AG04449 (cell line): ENCODE data around the gene KAT2B.
"Not testable (repeated sequence)": the region's sequence is repeated elsewhere in the genome, so short reads cannot be mapped to it uniquely, and the experiment has no call there.

ENCODE experiments used
- CTCF ChIA-PET: fragments of 350-600 bp; formaldehyde crosslinking; extraction: SDS; loops from one replicate; lab custom pipeline; 2021; ENCODE audit warnings: antibody characterized with exemption; lab: Yijun Ruan, JAX
- POLR2A ChIA-PET: fragments of 400-600, 350-600 bp; formaldehyde crosslinking; extraction: SDS; loops from one replicate; lab custom pipeline; 2020; ENCODE audit warnings: antibody characterized with exemption, inconsistent platforms; lab: Yijun Ruan, JAX
- DNase-seq: peaks from one replicate; pipeline ENCODE4 v3.0.0-alpha.2; 2010; ENCODE audit warnings: low read depth, low spot score
- H3K4me3 ChIP-seq: 2 replicates; pipeline ENCODE4 v1.5.1; 2011; ENCODE audit warnings: low read depth, mild to moderate bottlenecking, control low read depth, low read length
- TF ChIP-seq, protein P1 (sequence below): IDR thresholded peaks from one replicate; pipeline ENCODE4 v1.5.1; 2011; ENCODE audit warnings: mild to moderate bottlenecking, moderate library complexity, low read length, control low read depth, inconsistent platforms; ENCODE audit not compliant: insufficient read depth; ENCODE audit errors: missing control alignments

The KAT2B gene

DNA sequence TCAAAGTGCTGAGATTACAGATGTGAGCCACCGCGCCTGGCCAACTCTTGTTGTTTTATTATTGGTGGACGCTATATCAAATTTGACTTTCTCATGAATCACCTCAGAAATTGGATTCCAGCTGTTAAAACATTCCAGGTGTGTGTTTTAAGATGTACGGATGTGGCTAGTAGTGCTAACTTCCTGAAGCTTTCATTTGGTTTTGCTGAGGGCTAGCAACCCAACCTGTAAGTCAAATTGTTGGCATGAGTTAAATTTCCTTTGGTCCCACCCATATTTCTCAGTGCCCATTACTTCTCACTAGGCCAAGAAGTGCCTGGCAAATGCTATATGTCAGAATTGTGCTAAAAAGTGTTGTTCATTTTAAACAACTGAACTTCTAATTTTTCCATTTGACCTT, 13.1 kb upstream of the KAT2B start:
- TF ChIP-seq, protein P1, sequence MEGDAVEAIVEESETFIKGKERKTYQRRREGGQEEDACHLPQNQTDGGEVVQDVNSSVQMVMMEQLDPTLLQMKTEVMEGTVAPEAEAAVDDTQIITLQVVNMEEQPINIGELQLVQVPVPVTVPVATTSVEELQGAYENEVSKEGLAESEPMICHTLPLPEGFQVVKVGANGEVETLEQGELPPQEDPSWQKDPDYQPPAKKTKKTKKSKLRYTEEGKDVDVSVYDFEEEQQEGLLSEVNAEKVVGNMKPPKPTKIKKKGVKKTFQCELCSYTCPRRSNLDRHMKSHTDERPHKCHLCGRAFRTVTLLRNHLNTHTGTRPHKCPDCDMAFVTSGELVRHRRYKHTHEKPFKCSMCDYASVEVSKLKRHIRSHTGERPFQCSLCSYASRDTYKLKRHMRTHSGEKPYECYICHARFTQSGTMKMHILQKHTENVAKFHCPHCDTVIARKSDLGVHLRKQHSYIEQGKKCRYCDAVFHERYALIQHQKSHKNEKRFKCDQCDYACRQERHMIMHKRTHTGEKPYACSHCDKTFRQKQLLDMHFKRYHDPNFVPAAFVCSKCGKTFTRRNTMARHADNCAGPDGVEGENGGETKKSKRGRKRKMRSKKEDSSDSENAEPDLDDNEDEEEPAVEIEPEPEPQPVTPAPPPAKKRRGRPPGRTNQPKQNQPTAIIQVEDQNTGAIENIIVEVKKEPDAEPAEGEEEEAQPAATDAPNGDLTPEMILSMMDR: no peak
- ChIA-PET CTCF (no interaction called here), POLR2A (no interaction called here)
- no peak overlapping the region for H3K4me3 ChIP-seq
- DNase-seq: no peak

DNA sequence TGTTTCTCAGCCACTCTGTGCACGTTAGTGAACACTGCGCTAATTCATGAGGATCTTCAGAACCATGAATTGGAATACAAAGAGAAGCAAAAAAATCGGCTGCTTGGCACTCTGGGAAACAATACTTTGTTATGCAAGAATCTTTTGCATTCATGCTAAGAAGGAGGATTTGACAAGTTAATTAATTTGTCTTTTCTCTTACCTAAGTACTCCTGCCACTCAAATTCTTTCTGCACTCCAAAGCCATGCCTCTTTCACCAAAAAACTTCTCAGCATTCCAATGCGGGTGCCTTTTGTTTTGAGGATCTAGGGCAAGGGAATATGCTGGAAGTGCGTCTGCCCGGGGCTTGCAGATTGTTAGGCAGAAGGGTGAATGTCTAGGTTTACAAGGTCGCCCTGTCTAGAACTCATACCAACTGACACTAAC, 11.3 kb upstream of the KAT2B start:
- H3K4me3 ChIP-seq: no peak overlapping the region
- POLR2A ChIA-PET: no interaction called here
- no peak for DNase-seq
- TF ChIP-seq, protein P1: no peak
- CTCF ChIA-PET: no interaction called here

DNA sequence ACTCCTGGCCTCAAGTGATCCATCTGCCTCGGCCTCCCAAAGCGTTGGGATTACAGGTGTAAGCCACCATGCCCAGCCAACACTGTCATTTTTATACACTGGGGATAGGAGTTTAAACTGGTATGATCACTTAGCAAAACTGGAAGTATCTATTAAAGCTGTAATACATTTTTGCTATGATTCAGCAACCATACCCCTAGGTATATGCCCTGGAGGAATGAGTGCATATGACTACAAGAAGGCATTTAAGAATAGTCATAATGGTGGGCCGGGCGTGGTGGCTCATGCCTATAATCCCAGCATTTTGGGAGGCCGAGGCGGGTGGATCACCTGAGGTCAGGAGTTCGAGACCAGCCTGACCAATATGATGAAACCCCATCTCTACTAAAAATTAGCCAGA, 8.3 kb upstream of the KAT2B start:
- H3K4me3 ChIP-seq, CTCF ChIA-PET, POLR2A ChIA-PET, DNase-seq: not testable (repeated sequence)

DNA sequence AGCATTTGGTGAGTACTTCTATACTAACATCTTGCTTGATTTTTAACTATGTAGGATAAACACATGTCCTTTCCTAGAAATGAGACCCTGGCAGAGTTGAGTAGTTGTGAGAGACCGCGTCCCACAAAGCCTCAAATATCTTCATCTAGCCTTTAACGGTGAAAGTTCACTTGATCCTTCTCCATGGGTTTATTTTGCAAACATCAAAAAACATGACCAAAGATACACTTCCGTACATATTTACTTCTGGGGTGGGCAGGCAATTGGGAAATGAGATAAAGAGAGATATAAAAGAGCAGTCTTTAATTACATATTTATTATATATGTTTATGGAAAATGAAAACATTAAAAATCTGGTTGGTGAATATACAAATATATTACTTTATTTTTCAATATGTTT, 5.2 kb upstream of the KAT2B start:
- DNase-seq: no peak
- no peak overlapping the region for H3K4me3 ChIP-seq
- CTCF ChIA-PET: no interaction called here
- TF ChIP-seq, protein P1: no peak
- POLR2A ChIA-PET: no interaction called here

DNA sequence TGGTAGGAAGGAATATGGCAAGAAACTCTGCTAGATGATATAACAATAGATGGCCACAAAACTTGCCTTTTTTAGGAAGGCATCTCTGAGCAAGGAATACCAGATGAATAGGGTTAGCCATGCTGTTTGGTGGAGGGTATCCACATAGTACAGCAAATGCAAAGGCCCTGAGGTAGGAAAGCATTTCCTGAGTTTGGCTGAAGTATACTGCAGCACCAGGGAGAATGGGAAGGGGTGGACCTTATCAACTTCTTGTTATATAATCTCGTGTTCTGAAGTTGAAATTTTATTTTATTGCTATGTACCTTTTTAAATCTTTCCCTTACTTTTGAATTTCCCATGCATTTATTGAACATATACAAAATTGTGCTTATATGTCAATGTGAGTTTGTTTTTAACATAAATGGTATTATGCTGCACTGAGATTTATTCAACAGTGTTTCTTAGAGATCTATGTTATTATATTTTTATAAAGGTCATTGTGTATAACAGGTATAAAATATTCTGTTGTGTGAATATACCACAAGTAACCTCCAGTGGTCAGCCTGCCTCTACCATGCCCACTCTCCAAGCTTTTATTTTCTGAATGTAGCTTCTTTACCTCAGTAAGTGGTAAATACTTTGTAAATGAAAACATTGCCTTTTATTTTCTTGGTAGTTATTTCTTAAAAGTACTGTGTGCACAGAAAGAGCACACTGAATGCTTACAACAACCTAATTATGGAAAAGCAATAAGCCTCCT, 2.8 kb upstream of the KAT2B start:
- ChIA-PET POLR2A (no interaction called here), CTCF (no interaction called here)
- H3K4me3 ChIP-seq: no peak overlapping the region
- DNase-seq: no peak
- TF ChIP-seq, protein P1: no peak

DNA sequence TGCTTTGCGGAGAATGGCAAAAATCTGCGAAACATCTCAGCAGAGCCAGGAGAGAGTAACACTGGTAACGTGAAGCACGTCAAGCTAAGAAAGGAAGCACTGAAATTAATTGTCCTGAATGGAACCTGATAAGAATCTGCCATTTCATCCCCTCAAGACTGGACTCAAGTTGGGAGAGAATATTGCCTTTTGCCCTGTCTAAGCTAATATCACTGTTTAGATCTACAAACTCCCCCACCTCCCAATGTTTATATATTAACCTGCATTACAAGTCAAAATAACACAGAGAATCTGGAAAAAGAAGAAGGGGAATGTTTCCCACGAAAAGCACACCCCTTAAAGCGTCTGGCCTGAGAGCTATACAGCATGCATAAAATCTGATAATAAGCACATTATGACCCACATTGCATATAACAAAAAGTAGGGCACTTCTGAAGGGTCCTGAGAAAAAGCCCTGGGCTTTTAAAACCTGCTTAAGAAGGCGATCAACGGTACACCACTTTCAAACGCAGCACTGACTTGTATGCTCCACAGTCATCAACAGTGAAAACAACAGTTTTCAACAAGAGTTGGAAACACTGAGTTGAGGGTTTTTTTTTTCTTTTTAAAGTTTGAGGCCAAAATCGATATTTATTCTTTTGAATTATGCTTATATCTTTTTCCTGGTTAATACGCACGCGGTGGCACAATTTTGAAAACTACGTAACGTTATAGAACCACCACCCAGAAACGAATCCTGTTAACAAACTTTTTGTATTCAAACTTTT, 1.4 kb upstream of the KAT2B start:
- TF ChIP-seq, protein P1: no peak
- ChIA-PET POLR2A (no interaction called here), CTCF (interaction anchor here (1.4 kb wide), 1 partner anchor 148 kb away, joined by 3 read pairs; no protein-coding TSS in a partner anchor)
- no peak for DNase-seq
- H3K4me3 ChIP-seq: peak overlapping the region; percentile 76
